ENCODE data around the gene CDT1.

- TF ChIP-seq GATA2 (IDR thresholded peaks at IDR 0.05; ENCODE audit: low read depth, low read length) (no peak), GATA3 (IDR thresholded peaks at IDR 0.05; ENCODE audit: low read depth, low read length) (no peak)
Measured at GRCh38 chr16:88854306-88855111, 50.9 kb downstream of the CDT1 start.

Measured in SH-SY5Y (cell line).